K562 treated with DMSO at 1 percent for 48 hours (cell line): ENCODE data around the gene GJB3. TPM values are rescaled to one million over a fixed set of nuclear protein-coding genes. Genes with fewer than 3 reads are reported as not detected.

Experiments used
- total RNA-seq: library from RNA; unstranded; fragments of 300-600 nt; gene quantifications from 2 replicates; pipeline ENCODE4 v1.2.3, GENCODE V29; 2022; ENCODE audit warnings: low replicate concordance; ENCODE audit errors: extremely low read depth

Gene GJB3
- not detected in 2 replicates for total RNA-seq

DNA sequence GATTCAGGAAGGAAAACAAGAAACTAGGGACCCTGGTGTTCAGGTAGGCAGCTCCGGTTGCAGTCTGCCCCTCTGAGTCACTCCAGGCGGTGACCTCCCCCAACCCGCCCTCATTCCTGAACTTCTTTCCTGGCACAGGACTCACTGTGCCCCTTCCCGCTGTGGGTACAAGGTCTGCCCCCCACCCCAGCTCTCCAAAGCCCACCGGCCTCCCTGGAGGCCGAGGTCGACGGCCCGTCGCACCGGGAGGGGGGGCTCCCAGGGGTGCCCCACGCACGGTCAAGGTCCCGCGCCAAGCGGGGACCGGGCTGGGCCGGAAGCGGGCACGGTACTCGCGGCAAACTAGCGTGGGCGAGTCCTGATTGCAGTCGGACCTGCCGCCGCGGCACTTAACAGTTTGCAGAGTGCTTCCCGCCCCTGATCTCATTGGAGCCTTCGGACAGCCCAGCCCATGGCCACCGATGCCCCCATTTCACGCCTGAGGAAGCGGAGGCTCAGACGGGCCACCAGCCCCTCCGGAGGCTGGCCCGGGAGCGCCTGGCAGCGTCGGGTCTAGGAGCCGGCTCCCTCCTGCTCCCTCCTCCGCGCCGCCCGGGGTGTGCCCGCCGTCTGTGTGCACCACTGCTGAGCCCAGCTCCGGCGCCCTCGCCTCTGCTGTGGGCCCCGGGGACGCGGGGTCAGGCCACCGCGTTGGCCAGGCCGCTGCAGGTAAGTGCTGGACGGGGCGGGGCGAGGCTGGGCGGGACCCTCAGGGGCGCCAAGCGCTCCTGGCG lies at the start of gene GJB3:
TSS of gene GJB3 (plus strand) at position 144 of the 773 bp plus-strand sequence. CDS start 3,549 bp downstream, outside the sequence.

GRCh38 chr1:34754964-34755637 lies 25.9 kb upstream of the GJB3 start, which contains the start of gene GJB5:
Gene GJB5, plus strand, starts transcription at chr1:34755047. Its CDS starts 2,284 bp downstream, at chr1:34757331.

GRCh38 chr1:34759503-34760357 lies 21.3 kb upstream of the GJB3 start, which contains the start of gene GJB4:
Gene GJB4, plus strand, starts transcription at chr1:34759740. Its CDS starts 1,515 bp downstream, at chr1:34761255.

DNA sequence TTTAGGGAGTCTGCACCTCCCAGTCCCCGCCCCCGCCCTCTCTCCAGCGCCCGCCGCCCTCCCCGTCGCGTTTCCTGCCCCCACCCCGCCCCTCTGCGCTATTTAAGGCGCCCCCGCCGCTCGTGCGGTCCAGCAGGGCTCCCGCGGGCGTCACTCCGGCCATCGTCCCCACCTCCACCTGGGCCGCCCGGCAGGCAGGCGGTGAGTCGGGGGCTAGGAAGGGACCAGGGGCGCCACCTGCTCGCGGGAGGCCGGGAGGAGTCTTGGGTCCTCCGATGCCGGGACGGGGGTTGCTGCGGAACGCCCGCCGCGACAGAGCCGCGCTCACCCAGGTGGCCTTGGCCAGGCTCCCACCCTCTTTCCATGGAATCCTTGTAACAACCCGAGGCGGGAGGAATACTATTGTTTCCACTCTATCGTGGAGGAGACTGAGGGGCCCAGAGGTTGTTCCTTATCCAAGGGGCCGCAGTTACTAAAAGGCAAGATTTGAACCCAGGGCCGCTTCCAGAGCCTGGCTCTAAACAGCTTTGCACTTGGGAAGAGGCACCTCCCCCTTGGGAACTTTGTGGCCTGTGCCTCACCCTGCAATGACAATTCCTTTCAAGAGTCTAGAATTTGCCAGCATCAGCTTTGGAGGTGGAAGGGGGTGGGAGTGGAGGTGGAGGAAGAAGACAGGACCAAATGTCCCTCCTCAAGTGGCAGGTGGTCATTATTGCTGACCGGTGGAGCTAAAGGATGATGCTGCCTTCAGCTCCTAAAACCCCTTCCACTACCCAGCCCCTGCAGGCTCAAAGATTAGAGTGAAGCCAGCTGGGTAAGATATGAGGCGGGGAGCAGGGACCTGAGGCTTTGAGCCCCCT lies 12.1 kb downstream of the GJB3 start, which contains the start of gene GJA4:
TSS of gene GJA4 (plus strand) at position 132 of the 860 bp plus-strand sequence. CDS start 1,215 bp downstream, outside the sequence.

Other genes with a start within 250 kb of the GJB3 start
- not detected in 2 replicates for gene GJB5, start 26.2 kb upstream of the GJB3 start, total RNA-seq
- not detected in 2 replicates for gene GJB4, start 21.5 kb upstream of the GJB3 start, total RNA-seq
- gene GJA4, start 11.8 kb downstream of the GJB3 start, total RNA-seq, result not detected in 2 replicates
- gene SMIM12, start 78.5 kb downstream of the GJB3 start, total RNA-seq, result not detected in 2 replicates
- gene DLGAP3, start 148.4 kb downstream of the GJB3 start, total RNA-seq, result not detected in 2 replicates
- gene TMEM35B, start 204.1 kb downstream of the GJB3 start, total RNA-seq, result not detected in 2 replicates